PFSK-1 (cell line): ENCODE results near the gene MYOT.

ENCODE experiments used
- FOXP2 ChIP-seq: optimal IDR thresholded peaks from 2 replicates; pipeline ENCODE3; 2011; ENCODE audit warnings: borderline replicate concordance, control low read depth, inconsistent platforms; ENCODE audit not compliant: insufficient read depth; ENCODE audit errors: extremely low read length, extremely low read depth
- POLR2AphosphoS5 ChIP-seq: IDR thresholded peaks from 2 replicates; pipeline ENCODE4 v1.6.1; 2012; ENCODE audit warnings: low read depth, mild to moderate bottlenecking, control low read depth, low read length, moderate library complexity
- REST ChIP-seq, 2 experiments: IDR thresholded peaks; 2 replicates each; pipeline versions ENCODE4 v1.6.1 to v1.8.0; 2011 to 2012; ENCODE audit warnings: low read depth in 2 of 2, low read length in 2 of 2, control low read depth in 1 of 2, inconsistent platforms in 1 of 2, mild to moderate bottlenecking in 1 of 2, moderate library complexity in 1 of 2; ENCODE audit not compliant: insufficient read depth in 1 of 2
- SIN3A ChIP-seq: IDR thresholded peaks from 2 replicates; pipeline ENCODE4 v1.6.1; 2012; ENCODE audit warnings: mild to moderate bottlenecking, low read length, moderate library complexity, borderline replicate concordance; ENCODE audit not compliant: insufficient read depth
- TAF1 ChIP-seq: IDR thresholded peaks from 2 replicates; pipeline ENCODE4 v1.6.1; 2012; ENCODE audit warnings: low read length, control low read depth, borderline replicate concordance; ENCODE audit not compliant: insufficient read depth

MYOT gene

DNA sequence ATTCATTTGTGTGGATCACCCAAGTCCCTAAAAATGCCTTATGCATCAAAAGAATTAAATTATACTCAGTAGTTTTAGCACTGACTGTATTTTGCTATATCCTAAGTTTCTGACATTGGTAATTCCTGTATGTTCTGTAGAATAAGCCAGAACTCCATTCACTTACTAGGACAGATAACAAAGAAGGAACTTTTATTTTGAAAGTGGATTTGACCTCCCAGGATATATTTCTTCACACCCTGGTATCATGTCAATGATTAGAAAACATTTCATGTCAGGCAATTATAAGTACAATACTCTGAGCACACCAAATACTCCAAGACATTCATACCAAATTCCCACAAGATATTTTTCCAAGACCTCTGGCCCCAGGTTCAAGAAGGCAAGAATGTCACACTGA, 28.7 kb upstream of the MYOT start:
- TF ChIP-seq TAF1 (no peak), REST (IDR thresholded peaks at IDR 0.05; ENCODE audit: insufficient read depth in 1 of 2, low read depth in 2 of 2, low read length in 2 of 2) (no peak), POLR2AphosphoS5 (no peak), FOXP2 (no peak)

GRCh38 chr5:137842296-137842695, 25.4 kb upstream of the MYOT start:
- no peak for TF ChIP-seq FOXP2
- TF ChIP-seq TAF1: no peak
- no peak for TF ChIP-seq SIN3A
- no peak for TF ChIP-seq POLR2AphosphoS5
- TF ChIP-seq REST (IDR thresholded peaks at IDR 0.05; ENCODE audit: insufficient read depth in 1 of 2, low read depth in 2 of 2, low read length in 2 of 2): no peak

DNA sequence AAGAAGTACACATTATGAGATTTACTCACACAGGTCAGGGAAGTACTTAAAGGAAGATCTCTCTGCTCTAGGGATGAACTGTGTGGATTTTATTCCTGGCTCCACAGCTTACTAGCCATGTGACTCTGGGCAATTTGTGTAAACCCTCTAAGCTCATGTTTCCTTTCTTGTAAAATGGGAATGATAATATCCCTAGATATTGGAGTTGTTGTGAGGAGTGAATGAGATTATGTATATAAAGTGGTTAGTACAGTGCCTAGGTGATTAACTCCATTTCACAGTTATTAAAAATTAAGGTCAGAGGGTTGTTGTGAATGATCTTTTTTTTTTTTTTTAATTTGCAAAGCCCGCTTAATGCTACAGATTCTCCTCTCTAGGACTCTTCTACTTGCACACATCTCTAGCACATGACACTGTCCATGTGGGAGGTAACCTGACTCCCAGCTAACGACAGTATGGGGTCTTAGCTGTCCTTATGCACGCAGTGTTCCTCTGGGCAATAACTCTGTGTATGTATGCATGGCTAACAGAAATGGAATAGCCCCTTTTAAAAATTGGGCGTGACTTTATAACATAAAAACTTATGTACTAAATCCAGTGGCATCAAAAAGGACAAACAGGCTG, 23.9 kb upstream of the MYOT start:
- TF ChIP-seq TAF1 (no peak), SIN3A (no peak), FOXP2 (no peak), POLR2AphosphoS5 (no peak), REST (IDR thresholded peaks at IDR 0.05; ENCODE audit: insufficient read depth in 1 of 2, low read depth in 2 of 2, low read length in 2 of 2) (no peak)

DNA sequence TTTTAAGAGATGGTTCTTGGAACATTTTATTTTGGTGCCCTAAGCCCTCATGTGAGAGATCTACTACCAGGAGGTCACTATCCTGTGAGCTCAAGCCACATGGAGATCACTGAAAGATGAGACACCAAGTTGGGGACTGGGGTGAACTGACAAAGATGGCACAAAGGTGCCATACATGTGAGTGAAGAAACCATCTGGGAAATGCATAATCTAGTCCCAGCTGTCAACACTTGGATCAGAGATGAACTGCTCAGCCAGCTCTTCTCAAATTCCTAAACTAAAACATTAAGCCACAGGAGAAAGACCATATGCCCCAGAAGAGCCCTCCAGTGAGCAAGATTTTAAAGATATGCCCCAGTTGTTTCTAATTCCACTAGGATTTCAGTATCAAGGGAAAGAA, 22.2 kb upstream of the MYOT start:
- TF ChIP-seq POLR2AphosphoS5 (no peak), SIN3A (no peak), REST (IDR thresholded peaks at IDR 0.05; ENCODE audit: insufficient read depth in 1 of 2, low read depth in 2 of 2, low read length in 2 of 2) (no peak), TAF1 (no peak), FOXP2 (no peak)

- TF ChIP-seq REST (IDR thresholded peaks at IDR 0.05; ENCODE audit: insufficient read depth in 1 of 2, low read depth in 2 of 2, low read length in 2 of 2): no peak
- no peak for TF ChIP-seq TAF1
- no peak for TF ChIP-seq POLR2AphosphoS5
- TF ChIP-seq SIN3A: no peak
- no peak for TF ChIP-seq FOXP2
Measured at GRCh38 chr5:137847687-137848086, 20.0 kb upstream of the MYOT start.
